GM21423 (cell line): ENCODE results near the gene AP2B1.

ENCODE experiments used
- ATAC-seq: cut with Tn5 transposase; IDR thresholded peaks from one replicate; pipeline ENCODE4 v1.9.1; 2021; ENCODE audit warnings: mild to moderate bottlenecking, moderate library complexity; ENCODE audit not compliant: unreplicated experiment

AP2B1 gene

GRCh38 chr17:35766489-35766877, 179.4 kb downstream of the AP2B1 start:
- no peak for ATAC-seq

- no peak for ATAC-seq
Observed at GRCh38 chr17:35766903-35767510, 179.9 kb downstream of the AP2B1 start.

- ATAC-seq = no peak
Observed at GRCh38 chr17:35768797-35769196, 181.7 kb downstream of the AP2B1 start.

GRCh38 chr17:35769895-35770486, 182.9 kb downstream of the AP2B1 start:
- no peak for ATAC-seq

- no peak for ATAC-seq
Observed at GRCh38 chr17:35773129-35773528, 186.0 kb downstream of the AP2B1 start.

- no peak for ATAC-seq
Observed at GRCh38 chr17:35773679-35774425, 186.7 kb downstream of the AP2B1 start.

GRCh38 chr17:35774499-35774898, 187.4 kb downstream of the AP2B1 start:
- no peak for ATAC-seq

GRCh38 chr17:35775039-35775438, 187.9 kb downstream of the AP2B1 start:
- no peak for ATAC-seq

GRCh38 chr17:35775583-35775982, 188.5 kb downstream of the AP2B1 start:
- ATAC-seq = no peak
